Activated T-cell treated with anti-CD3 and anti-CD28 coated beads, Interleukin-2, amount 50 U/mL, for 72 hours (primary cell): ENCODE measurements around the gene FIGN. TPM values are rescaled to one million over a fixed set of nuclear protein-coding genes. Genes with fewer than 3 reads are reported as not detected.

Experiments
- ATAC-seq, 2 donors: fragments of 150-1000 bp; cut with Tn5 transposase; replicated peaks in 1 of 2; 2 replicates each; pipeline ENCODE4 v1.10.0; 2021; ENCODE audit warnings: moderate library complexity in 2 of 2, mild to moderate bottlenecking in 1 of 2
- DNase-seq, 2 donors: peaks; one replicate each; pipeline ENCODE4 v3.0.0; 2021 to 2022; ENCODE audit warnings: mixed read lengths in 1 of 2
- H3K27ac Mint-ChIP-seq: one replicate; pipeline ENCODE4 v1.8.0; 2022; ENCODE audit warnings: mild to moderate bottlenecking, moderate library complexity, mixed read lengths
- H3K27me3 Mint-ChIP-seq: one replicate; pipeline ENCODE4 v1.8.0; 2022; ENCODE audit warnings: low read depth, mixed read lengths
- H3K36me3 Mint-ChIP-seq, 2 donors: one replicate each; pipeline ENCODE4 v1.8.0; 2022; ENCODE audit warnings: mixed read lengths in 2 of 2, mild to moderate bottlenecking in 1 of 2; ENCODE audit not compliant: insufficient read depth in 2 of 2
- H3K4me1 Mint-ChIP-seq: one replicate; pipeline ENCODE4 v1.8.0; 2022; ENCODE audit warnings: low read depth, mixed read lengths
- H3K4me3 Mint-ChIP-seq, 2 donors: one replicate each; pipeline ENCODE4 v1.8.0; 2022; ENCODE audit warnings: mild to moderate bottlenecking in 2 of 2, mixed read lengths in 2 of 2, moderate library complexity in 2 of 2
- H3K9me3 Mint-ChIP-seq, 2 donors: one replicate each; pipeline ENCODE4 v1.8.0; 2022; ENCODE audit warnings: mixed read lengths in 2 of 2
- total RNA-seq, 2 donors: library from RNA; stranded (reverse); gene quantifications; one replicate each; pipeline ENCODE4 v1.2.3, GENCODE V29; 2022

The FIGN gene
- total RNA-seq, 2 donors from 2014 or later = not detected

- H3K27ac Mint-ChIP-seq = no peak overlapping the region
- H3K27me3 Mint-ChIP-seq = no peaks in the 10 kb centered on the region
- H3K4me1 Mint-ChIP-seq = no peaks in the 10 kb centered on the region
- peaks cover 0 to 2% of the 10 kb centered on the region in 2 donors for H3K9me3 Mint-ChIP-seq
- H3K4me3 Mint-ChIP-seq = no peak overlapping the region
- DNase-seq (no peak), ATAC-seq (no peak)
- no peaks in the 10 kb centered on the region for H3K36me3 Mint-ChIP-seq
Measured at GRCh38 chr2:163607630-163608029, 128.2 kb downstream of the FIGN start.

- no peak overlapping the region for H3K4me3 Mint-ChIP-seq
- DNase-seq (no peak), ATAC-seq (no peak)
- H3K4me1 Mint-ChIP-seq = no peaks in the 10 kb centered on the region
- peaks cover 0 to 2% of the 10 kb centered on the region in 2 donors for H3K9me3 Mint-ChIP-seq
- no peak overlapping the region for H3K27ac Mint-ChIP-seq
- H3K27me3 Mint-ChIP-seq = no peaks in the 10 kb centered on the region
- no peaks in the 10 kb centered on the region for H3K36me3 Mint-ChIP-seq
Measured at GRCh38 chr2:163606878-163607277, 128.9 kb downstream of the FIGN start.

- no peaks in the 10 kb centered on the region for H3K4me1 Mint-ChIP-seq
- no peak overlapping the region for H3K4me3 Mint-ChIP-seq
- H3K27me3 Mint-ChIP-seq = no peaks in the 10 kb centered on the region
- peaks cover 0 to 2% of the 10 kb centered on the region in 2 donors for H3K9me3 Mint-ChIP-seq
- no peak overlapping the region for H3K27ac Mint-ChIP-seq
- DNase-seq (no peak), ATAC-seq (no peak)
- no peaks in the 10 kb centered on the region for H3K36me3 Mint-ChIP-seq
Measured at GRCh38 chr2:163605779-163606178, 130.0 kb downstream of the FIGN start.

GRCh38 chr2:163604941-163605555, 130.8 kb downstream of the FIGN start:
- Mint-ChIP-seq H3K27me3 (no peaks in the 10 kb centered on the region), H3K4me1 (no peaks in the 10 kb centered on the region), H3K4me3 (no peak overlapping the region), H3K9me3 (peaks cover 0 to 2% of the 10 kb centered on the region in 2 donors), H3K27ac (no peak overlapping the region), H3K36me3 (no peaks in the 10 kb centered on the region)
- DNase-seq (no peak), ATAC-seq (no peak)

- Mint-ChIP-seq H3K27ac (no peak overlapping the region), H3K9me3 (peaks cover 0 to 4% of the 10 kb centered on the region in 2 donors), H3K4me1 (no peaks in the 10 kb centered on the region), H3K4me3 (no peak overlapping the region), H3K27me3 (no peaks in the 10 kb centered on the region), H3K36me3 (no peaks in the 10 kb centered on the region)
- DNase-seq (no peak), ATAC-seq (no peak)
Measured at GRCh38 chr2:163602196-163602595, 133.6 kb downstream of the FIGN start.

- Mint-ChIP-seq H3K27ac (no peak overlapping the region), H3K4me3 (no peak overlapping the region), H3K36me3 (no peaks in the 10 kb centered on the region), H3K27me3 (no peaks in the 10 kb centered on the region), H3K9me3 (peaks cover 0 to 4% of the 10 kb centered on the region in 2 donors), H3K4me1 (no peaks in the 10 kb centered on the region)
- DNase-seq = no peak
- ATAC-seq = no peak
Measured at GRCh38 chr2:163601377-163601776, 134.4 kb downstream of the FIGN start.

DNA sequence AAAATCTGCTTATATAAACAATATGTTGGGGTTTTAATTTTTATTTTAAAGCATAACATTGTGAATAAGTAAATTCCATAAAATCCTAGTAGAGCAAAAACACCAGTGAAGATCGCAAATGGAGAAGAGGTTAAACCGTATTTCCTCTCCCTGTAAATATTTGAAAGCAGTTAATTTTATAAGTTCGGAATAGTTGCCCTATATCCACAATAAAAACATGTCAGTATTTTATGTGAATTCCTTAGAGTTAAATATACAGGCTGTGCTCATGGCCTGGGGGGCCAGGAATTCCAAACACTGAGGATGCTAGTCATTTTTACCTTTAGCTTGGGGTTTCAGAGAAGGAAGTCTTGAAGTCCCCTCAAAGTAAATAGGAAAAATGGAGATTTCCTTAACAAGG, 135.0 kb downstream of the FIGN start:
- H3K36me3 Mint-ChIP-seq = no peaks in the 10 kb centered on the region
- DNase-seq (no peak), ATAC-seq (no peak)
- peaks cover 0 to 4% of the 10 kb centered on the region in 2 donors for H3K9me3 Mint-ChIP-seq
- H3K4me3 Mint-ChIP-seq = no peak overlapping the region
- no peaks in the 10 kb centered on the region for H3K4me1 Mint-ChIP-seq
- no peaks in the 10 kb centered on the region for H3K27me3 Mint-ChIP-seq
- no peak overlapping the region for H3K27ac Mint-ChIP-seq

GRCh38 chr2:163595028-163595427, 140.8 kb downstream of the FIGN start:
- Mint-ChIP-seq H3K9me3 (peaks cover 0 to 1% of the 10 kb centered on the region in 2 donors), H3K36me3 (no peaks in the 10 kb centered on the region), H3K4me1 (no peaks in the 10 kb centered on the region), H3K27me3 (no peaks in the 10 kb centered on the region), H3K27ac (no peak overlapping the region), H3K4me3 (no peak overlapping the region)
- DNase-seq = no peak
- ATAC-seq = no peak

- ATAC-seq = no peak
- Mint-ChIP-seq H3K4me3 (no peak overlapping the region), H3K36me3 (no peaks in the 10 kb centered on the region), H3K9me3 (peaks cover 0 to 1% of the 10 kb centered on the region in 2 donors), H3K27me3 (no peaks in the 10 kb centered on the region), H3K27ac (no peak overlapping the region), H3K4me1 (no peaks in the 10 kb centered on the region)
- DNase-seq = no peak
Measured at GRCh38 chr2:163594497-163594896, 141.3 kb downstream of the FIGN start.

GRCh38 chr2:163593982-163594381, 141.8 kb downstream of the FIGN start:
- Mint-ChIP-seq H3K27me3 (no peaks in the 10 kb centered on the region), H3K4me1 (no peaks in the 10 kb centered on the region), H3K27ac (no peak overlapping the region), H3K4me3 (no peak overlapping the region), H3K9me3 (peaks cover 0 to 1% of the 10 kb centered on the region in 2 donors), H3K36me3 (no peaks in the 10 kb centered on the region)
- no peak for DNase-seq
- ATAC-seq = no peak

GRCh38 chr2:163592954-163593622, 142.7 kb downstream of the FIGN start:
- H3K9me3 Mint-ChIP-seq = peaks cover 0 to 1% of the 10 kb centered on the region in 2 donors
- DNase-seq (no peak), ATAC-seq (no peak)
- no peaks in the 10 kb centered on the region for H3K4me1 Mint-ChIP-seq
- no peaks in the 10 kb centered on the region for H3K27me3 Mint-ChIP-seq
- no peaks in the 10 kb centered on the region for H3K36me3 Mint-ChIP-seq
- no peak overlapping the region for H3K4me3 Mint-ChIP-seq
- H3K27ac Mint-ChIP-seq = no peak overlapping the region

GRCh38 chr2:163591461-163591860, 144.3 kb downstream of the FIGN start:
- H3K27ac Mint-ChIP-seq = no peak overlapping the region
- H3K4me1 Mint-ChIP-seq = no peaks in the 10 kb centered on the region
- no peaks in the 10 kb centered on the region for H3K27me3 Mint-ChIP-seq
- ATAC-seq (no peak), DNase-seq (no peak)
- no peak overlapping the region for H3K4me3 Mint-ChIP-seq
- peaks cover 0 to 2% of the 10 kb centered on the region in 2 donors for H3K9me3 Mint-ChIP-seq
- no peaks in the 10 kb centered on the region for H3K36me3 Mint-ChIP-seq

GRCh38 chr2:163580757-163581156, 155.1 kb downstream of the FIGN start:
- ATAC-seq (no peak), DNase-seq (no peak)
- Mint-ChIP-seq H3K36me3 (no peaks in the 10 kb centered on the region), H3K27me3 (no peaks in the 10 kb centered on the region), H3K27ac (no peak overlapping the region), H3K4me3 (no peak overlapping the region), H3K9me3 (peaks cover 3 to 14% of the 10 kb centered on the region in 2 donors), H3K4me1 (no peaks in the 10 kb centered on the region)

GRCh38 chr2:163574309-163574708, 161.5 kb downstream of the FIGN start:
- no peaks in the 10 kb centered on the region for H3K27me3 Mint-ChIP-seq
- peaks cover 0 to 1% of the 10 kb centered on the region in 2 donors for H3K36me3 Mint-ChIP-seq
- H3K4me3 Mint-ChIP-seq = no peak overlapping the region
- no peaks in the 10 kb centered on the region for H3K4me1 Mint-ChIP-seq
- H3K27ac Mint-ChIP-seq = no peak overlapping the region
- no peak for ATAC-seq
- H3K9me3 Mint-ChIP-seq = peaks cover 2 to 7% of the 10 kb centered on the region in 2 donors
- no peak for DNase-seq
